Inflammatory macrophage treated with lipopolysaccharide for 1 hour (primary cell): ENCODE data around the gene LAMTOR5.
"Not testable (repeated sequence)": the region's sequence is repeated elsewhere in the genome, so short reads cannot be mapped to it uniquely, and the experiment has no call there.

Source experiments
- DNase-seq, 2 donors: peaks; one replicate each; pipeline ENCODE4 v3.0.0-alpha.2; 2020 to 2022

LAMTOR5 gene

GRCh38 chr1:110407260-110408210 is at the start of gene LAMTOR5:
TSS of gene LAMTOR5 (minus strand) at chr1:110407694. CDS start at chr1:110407620, 74 bp downstream.
- DNase-seq, result peak; percentile 93 to 97

DNA sequence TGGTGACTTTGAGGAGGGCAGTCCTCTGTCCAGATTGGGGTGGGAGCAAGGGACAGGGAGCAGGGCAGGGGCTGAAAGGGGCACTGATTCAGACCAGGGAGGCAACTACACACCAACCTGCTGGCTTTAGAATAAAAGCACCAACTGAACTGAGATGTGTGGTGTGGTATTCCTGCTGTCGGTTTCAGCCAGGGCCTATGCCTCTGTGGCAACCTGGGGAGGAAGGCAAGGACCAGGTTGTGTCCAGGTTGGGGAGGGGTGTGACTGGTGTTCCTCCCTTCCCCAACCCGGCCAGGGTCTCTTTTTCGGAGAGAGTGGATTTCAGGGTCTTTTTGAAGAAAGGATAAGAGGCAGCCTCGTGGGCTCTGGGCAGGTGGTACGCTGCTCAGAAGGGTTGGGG is 49.7 kb upstream of the LAMTOR5 start:
- DNase-seq, result no peak

DNA sequence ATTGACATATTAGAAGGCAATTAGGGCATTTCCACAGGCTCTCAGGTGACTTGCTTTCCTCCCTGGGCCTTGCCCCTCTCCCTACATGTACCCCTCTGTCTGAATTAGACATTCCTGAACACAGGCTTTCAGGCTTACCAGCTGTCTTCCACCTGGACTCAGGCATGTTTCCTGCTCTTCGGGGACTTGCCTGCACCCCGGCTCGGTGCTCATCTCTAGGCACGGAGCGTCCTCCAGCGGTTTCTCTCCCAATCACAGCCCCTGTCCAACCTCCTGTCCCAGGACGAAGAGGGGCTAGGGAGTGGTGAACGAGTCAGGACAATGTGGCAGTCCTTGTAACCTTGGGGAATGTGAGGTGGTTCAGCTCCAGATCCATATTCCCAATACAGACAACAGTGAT is 47.7 kb upstream of the LAMTOR5 start:
- DNase-seq, result no peak

DNA sequence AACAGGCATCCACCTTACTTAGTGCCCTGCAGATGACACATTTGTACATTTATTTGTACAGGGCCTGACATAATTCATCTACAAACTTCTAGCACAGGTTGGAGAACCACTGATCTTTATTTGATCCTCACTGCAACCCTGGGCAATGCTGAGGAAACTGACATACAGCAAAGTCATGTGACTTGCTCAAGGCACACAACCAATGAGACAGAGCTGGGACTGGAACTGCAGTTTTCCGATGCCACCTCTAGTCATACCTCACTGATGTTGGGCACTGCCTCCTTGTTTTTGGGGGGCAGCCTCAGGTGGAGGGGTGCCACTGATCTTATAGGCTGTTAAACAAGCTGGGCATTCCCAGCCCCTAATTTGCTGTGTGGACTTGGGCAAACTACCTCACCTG is 46.8 kb upstream of the LAMTOR5 start:
- DNase-seq, result no peak

DNA sequence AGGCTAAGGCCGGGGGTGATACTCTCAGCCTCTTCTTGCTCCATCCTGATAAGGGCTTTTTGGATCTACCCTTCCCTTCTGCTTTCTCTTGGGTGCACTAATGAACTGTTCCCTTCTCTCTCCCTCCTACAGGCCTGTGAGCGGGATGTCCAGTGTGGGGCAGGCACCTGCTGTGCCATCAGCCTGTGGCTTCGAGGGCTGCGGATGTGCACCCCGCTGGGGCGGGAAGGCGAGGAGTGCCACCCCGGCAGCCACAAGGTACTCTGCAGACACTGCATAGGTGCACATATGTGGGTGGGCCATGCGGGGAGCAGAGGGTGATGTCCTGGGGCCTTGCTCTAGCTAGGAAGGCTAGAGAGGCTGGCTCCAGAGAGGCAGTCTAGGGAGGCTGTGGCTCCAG is 46.3 kb upstream of the LAMTOR5 start:
- DNase-seq, result no peak

DNA sequence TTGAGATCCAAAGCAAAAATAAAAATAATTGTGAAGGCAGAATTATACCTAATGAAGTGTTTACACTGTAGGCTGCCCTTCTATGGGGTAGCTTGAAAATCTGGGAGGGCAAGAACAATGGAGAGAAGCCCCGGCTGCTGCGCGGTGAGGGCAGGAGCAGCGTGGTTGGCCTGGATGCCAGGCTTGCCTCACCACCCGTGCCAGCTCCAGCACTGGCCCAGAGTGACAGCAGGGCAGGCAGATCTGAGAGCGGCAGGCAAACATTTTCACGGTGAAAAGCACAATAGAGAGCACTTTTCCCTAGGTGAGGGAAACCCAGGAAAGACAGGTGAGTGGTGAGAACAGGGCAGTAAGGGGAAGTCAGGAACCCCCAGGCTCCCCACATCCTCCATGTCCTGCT is 44.8 kb upstream of the LAMTOR5 start:
- no peak for DNase-seq

DNA sequence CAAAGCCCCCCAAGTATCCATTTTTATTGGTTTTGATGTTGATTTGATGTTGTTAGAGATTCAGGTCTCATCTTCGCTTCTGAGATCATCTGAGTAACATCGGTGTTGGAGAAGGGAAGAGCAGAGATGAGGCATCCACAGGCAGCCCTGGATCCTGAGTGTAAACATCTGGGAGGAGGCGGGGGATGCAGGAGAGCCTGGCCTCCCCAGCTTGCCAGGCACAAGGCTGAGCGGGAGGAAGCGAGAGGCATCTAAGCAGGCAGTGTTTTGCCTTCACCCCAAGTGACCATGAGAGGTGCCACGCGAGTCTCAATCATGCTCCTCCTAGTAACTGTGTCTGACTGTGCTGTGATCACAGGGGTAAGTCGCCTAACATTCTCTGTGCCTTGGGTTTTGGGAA is 43.4 kb upstream of the LAMTOR5 start, which contains the start of gene PROK1:
Gene PROK1 (plus strand): TSS at position 221 of the 400 bp plus-strand sequence. CDS start 68 bp downstream, at position 289.
- no peak for DNase-seq

- peak; percentile 25 to 65 for DNase-seq
Observed at GRCh38 chr1:110449661-110450651, 42.5 kb upstream of the LAMTOR5 start.

GRCh38 chr1:110444561-110444960 is 37.1 kb upstream of the LAMTOR5 start:
- DNase-seq, result no peak

GRCh38 chr1:110443451-110443850 is 36.0 kb upstream of the LAMTOR5 start:
- no peak for DNase-seq

GRCh38 chr1:110441888-110442287 is 34.4 kb upstream of the LAMTOR5 start:
- DNase-seq, result no peak

- no peak for DNase-seq
Observed at GRCh38 chr1:110440877-110441276, 33.4 kb upstream of the LAMTOR5 start.

DNA sequence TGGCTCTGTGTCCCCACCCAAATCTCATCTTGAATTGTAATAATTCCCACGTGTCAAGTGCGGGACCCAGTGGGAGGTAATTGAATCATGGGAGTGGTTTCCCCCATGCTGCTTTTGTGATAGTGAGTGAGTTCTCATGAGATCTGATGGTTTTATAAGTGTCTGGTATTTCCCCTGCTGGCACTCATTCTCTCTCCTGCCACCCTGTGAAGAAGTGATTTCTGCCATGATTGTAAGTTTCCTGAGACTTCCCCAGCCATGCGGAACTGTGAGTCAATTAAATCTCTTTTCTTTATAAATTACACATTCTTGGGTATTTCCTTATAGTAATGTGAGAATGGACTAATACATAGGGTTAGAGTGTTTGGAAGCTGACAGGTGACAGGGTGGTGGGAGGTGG is 32.4 kb upstream of the LAMTOR5 start:
- peak in 1 of 2 donors; percentile 47 for DNase-seq

- DNase-seq, result no peak
Observed at GRCh38 chr1:110438893-110439292, 31.4 kb upstream of the LAMTOR5 start.

- not testable (repeated sequence) for DNase-seq
Observed at GRCh38 chr1:110437645-110438299, 30.3 kb upstream of the LAMTOR5 start.

DNA sequence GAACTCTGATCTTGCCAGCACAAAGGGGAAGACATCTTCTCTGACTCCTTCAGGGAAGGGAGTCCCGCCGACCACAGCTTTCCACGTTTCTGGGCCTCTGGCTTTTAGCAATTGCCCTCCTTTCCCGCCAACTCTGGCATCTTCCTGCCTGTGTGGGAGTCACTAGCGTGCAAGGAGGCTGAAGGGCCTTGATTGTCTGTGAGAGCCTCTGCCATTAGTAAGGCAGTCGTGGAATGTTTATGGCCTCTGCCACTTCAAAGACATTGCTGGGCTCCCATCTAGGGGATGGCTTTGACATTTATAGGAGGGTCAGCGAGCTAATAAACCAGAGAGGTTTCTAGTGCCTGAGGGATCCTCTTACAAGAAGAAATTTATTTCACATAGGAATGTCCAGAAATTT is 29.1 kb upstream of the LAMTOR5 start:
- DNase-seq, result no peak

DNA sequence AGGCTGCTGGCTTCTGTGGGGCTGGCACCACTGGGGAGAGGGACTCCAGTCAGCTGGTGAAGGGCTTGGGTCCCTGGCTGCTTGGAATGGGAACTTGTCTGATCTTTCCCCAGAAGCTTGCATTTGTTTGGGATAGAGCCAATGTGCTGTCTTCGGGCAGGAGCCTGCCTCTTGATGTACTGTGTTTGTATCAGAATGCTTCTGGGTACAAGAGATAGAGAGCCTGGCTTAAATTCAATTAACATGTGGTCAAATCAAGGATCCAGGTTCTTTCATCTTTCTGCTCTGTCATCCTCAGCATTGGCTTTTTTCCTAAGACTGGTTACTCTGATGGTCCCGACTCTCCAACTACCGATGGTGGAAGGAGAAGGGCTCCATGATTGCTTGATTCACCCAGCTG is 27.5 kb upstream of the LAMTOR5 start:
- no peak for DNase-seq

- DNase-seq, result peak; percentile 39 to 73
Observed at GRCh38 chr1:110433803-110434202, 26.3 kb upstream of the LAMTOR5 start.

GRCh38 chr1:110433213-110433612 is 25.7 kb upstream of the LAMTOR5 start:
- no peak for DNase-seq

DNA sequence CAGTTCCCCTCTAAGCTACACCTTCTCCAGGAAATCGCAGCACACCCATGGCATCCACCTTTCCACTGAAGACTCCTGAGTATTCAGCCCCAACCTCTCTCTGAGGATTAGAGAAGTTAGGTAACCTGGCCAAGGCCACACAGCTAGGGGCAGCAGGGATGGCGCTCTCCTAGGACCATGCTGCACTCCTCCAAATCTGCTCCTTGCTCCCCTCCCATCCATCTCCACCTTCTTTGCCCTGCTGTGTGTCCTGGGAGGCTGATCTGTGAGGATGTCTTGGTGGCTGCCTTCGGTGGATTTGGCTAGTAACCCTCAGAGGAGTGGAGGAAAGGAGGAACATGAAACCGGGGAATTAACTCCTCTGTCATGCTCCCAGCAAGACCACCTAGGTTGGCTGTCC is 23.4 kb upstream of the LAMTOR5 start:
- no peak for DNase-seq

- DNase-seq, result no peak
Observed at GRCh38 chr1:110430366-110430765, 22.9 kb upstream of the LAMTOR5 start.

GRCh38 chr1:110428946-110429345 is 21.5 kb upstream of the LAMTOR5 start:
- DNase-seq, result peak in 1 of 2 donors; percentile 41

GRCh38 chr1:110426854-110427253 is 19.4 kb upstream of the LAMTOR5 start:
- DNase-seq, result no peak
